ENCODE measurements around the gene BHLHE23. TPM values are rescaled to one million over a fixed set of nuclear protein-coding genes. Genes with fewer than 3 reads are reported as not detected.

BHLHE23 gene
- total RNA-seq, 1 donor from 2014 or later: not detected

GRCh38 chr20:63015662-63016361 is 9.0 kb upstream of the BHLHE23 start:
- Mint-ChIP-seq H3K4me1 (peaks cover 33% of the 10 kb centered on the region), H3K36me3 (ENCODE audit: low read depth) (peaks cover 10% of the 10 kb centered on the region), H3K27ac (ENCODE audit: unreplicated experiment) (peak overlapping the region; percentile 71), H3K4me3 (no peak overlapping the region), H3K9me3 (peaks cover 9% of the 10 kb centered on the region), H3K27me3 (ENCODE audit: low read depth) (peaks cover 36% of the 10 kb centered on the region)
- no peak for DNase-seq (ENCODE audit: low read depth, low spot score)
- TF ChIP-seq, protein P1, sequence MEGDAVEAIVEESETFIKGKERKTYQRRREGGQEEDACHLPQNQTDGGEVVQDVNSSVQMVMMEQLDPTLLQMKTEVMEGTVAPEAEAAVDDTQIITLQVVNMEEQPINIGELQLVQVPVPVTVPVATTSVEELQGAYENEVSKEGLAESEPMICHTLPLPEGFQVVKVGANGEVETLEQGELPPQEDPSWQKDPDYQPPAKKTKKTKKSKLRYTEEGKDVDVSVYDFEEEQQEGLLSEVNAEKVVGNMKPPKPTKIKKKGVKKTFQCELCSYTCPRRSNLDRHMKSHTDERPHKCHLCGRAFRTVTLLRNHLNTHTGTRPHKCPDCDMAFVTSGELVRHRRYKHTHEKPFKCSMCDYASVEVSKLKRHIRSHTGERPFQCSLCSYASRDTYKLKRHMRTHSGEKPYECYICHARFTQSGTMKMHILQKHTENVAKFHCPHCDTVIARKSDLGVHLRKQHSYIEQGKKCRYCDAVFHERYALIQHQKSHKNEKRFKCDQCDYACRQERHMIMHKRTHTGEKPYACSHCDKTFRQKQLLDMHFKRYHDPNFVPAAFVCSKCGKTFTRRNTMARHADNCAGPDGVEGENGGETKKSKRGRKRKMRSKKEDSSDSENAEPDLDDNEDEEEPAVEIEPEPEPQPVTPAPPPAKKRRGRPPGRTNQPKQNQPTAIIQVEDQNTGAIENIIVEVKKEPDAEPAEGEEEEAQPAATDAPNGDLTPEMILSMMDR (conservative IDR thresholded peaks at IDR 0.05): no peak

- Mint-ChIP-seq H3K4me1 (peaks cover 37% of the 10 kb centered on the region), H3K36me3 (ENCODE audit: low read depth) (peaks cover 10% of the 10 kb centered on the region), H3K27me3 (ENCODE audit: low read depth) (peaks cover 41% of the 10 kb centered on the region), H3K9me3 (peaks cover 9% of the 10 kb centered on the region), H3K27ac (ENCODE audit: unreplicated experiment) (peak overlapping the region; percentile 88), H3K4me3 (peak overlapping the region; percentile 84)
- DNase-seq (ENCODE audit: low read depth, low spot score): no peak
- TF ChIP-seq, protein P1 (conservative IDR thresholded peaks at IDR 0.05): no peak
These were observed 8.4 kb upstream of the BHLHE23 start for GRCh38 chr20:63015147-63015661.

- peak overlapping the region; percentile 84 for H3K4me3 Mint-ChIP-seq
These were observed 7.9 kb upstream of the BHLHE23 start for GRCh38 chr20:63014710-63015109.

DNA sequence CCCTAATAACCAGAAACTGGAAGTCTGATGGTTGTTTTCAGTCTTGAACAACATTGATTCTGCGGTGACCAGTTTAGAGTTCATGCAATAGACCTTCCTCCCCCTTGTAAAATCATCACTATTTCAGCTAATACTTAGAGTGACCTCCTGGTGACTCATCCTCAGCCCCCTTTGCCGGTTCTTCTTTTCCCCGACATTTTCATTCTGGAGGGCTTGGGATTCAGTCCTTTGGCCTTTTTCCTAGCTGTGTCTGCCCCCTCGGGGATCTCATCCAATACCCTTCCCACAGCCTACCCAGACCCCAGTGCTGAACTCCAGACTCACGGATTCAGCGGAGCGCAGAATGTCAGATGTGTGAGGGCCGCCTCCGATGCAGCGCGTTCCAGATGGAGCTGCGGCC is 7.5 kb upstream of the BHLHE23 start:
- H3K36me3 Mint-ChIP-seq (ENCODE audit: low read depth): peaks cover 10% of the 10 kb centered on the region
- H3K27me3 Mint-ChIP-seq (ENCODE audit: low read depth): peaks cover 46% of the 10 kb centered on the region
- TF ChIP-seq, protein P1 (conservative IDR thresholded peaks at IDR 0.05): no peak
- H3K4me3 Mint-ChIP-seq: peak overlapping the region; percentile 84
- DNase-seq (ENCODE audit: low read depth, low spot score): no peak
- peaks cover 34% of the 10 kb centered on the region for H3K4me1 Mint-ChIP-seq
- no peak overlapping the region for H3K27ac Mint-ChIP-seq (ENCODE audit: unreplicated experiment)
- peaks cover 9% of the 10 kb centered on the region for H3K9me3 Mint-ChIP-seq

More at GRCh38 chr20:63014710-63015109, 7.9 kb upstream of the BHLHE23 start:
- H3K9me3 Mint-ChIP-seq: peaks cover 9% of the 10 kb centered on the region
- DNase-seq (ENCODE audit: low read depth, low spot score): peak; percentile 76
- peaks cover 10% of the 10 kb centered on the region for H3K36me3 Mint-ChIP-seq (ENCODE audit: low read depth)
- H3K27ac Mint-ChIP-seq (ENCODE audit: unreplicated experiment): peak overlapping the region; percentile 88
- TF ChIP-seq, protein P1 (conservative IDR thresholded peaks at IDR 0.05): no peak
- peaks cover 37% of the 10 kb centered on the region for H3K4me1 Mint-ChIP-seq
- H3K27me3 Mint-ChIP-seq (ENCODE audit: low read depth): peaks cover 46% of the 10 kb centered on the region

DNA sequence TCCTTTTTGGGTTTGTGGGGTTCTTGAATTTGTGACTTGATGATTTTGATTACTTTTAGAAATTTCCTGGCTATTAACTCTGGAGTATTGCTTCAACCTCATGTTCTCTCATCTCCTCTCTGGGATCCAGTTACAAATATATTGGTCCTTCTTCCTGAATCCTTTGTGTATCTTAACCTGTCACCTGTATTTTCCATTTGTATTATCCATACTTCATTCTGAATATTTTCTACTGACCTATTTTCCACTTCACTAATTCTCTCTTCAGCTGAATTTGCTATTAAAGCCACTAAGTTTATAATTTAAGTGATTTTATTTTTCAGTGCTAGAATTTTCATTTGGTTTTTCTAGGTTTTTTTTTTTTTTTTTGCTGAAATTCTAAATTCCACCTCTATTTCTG is 6.4 kb upstream of the BHLHE23 start:
- H3K27ac Mint-ChIP-seq (ENCODE audit: unreplicated experiment): no peak overlapping the region
- DNase-seq (ENCODE audit: low read depth, low spot score): no peak
- H3K9me3 Mint-ChIP-seq: peaks cover 9% of the 10 kb centered on the region
- H3K4me1 Mint-ChIP-seq: peaks cover 27% of the 10 kb centered on the region
- H3K36me3 Mint-ChIP-seq (ENCODE audit: low read depth): peaks cover 10% of the 10 kb centered on the region
- H3K27me3 Mint-ChIP-seq (ENCODE audit: low read depth): peaks cover 52% of the 10 kb centered on the region
- TF ChIP-seq, protein P1 (conservative IDR thresholded peaks at IDR 0.05): no peak
- H3K4me3 Mint-ChIP-seq: no peak overlapping the region

All from neural crest cell (in vitro differentiated cells).